ENCODE data around the gene SIM1.
A peak's percentile ranks its signal among the peaks of the same experiment; 100 is the strongest.

The SIM1 gene

GRCh38 chr6:100470422-100471120 lies 5.8 kb upstream of the SIM1 start:
- no peak for DNase-seq (ENCODE audit: low spot score)

GRCh38 chr6:100469101-100469859 lies 4.6 kb upstream of the SIM1 start:
- no peak for DNase-seq (ENCODE audit: low spot score)

GRCh38 chr6:100468016-100468622 lies 3.4 kb upstream of the SIM1 start:
- no peak for DNase-seq (ENCODE audit: low spot score)

- DNase-seq (ENCODE audit: low spot score) = no peak
These were observed 2.7 kb upstream of the SIM1 start for GRCh38 chr6:100467129-100468015.

- DNase-seq (ENCODE audit: low spot score) = no peak
These were observed 1.8 kb upstream of the SIM1 start for GRCh38 chr6:100466410-100467128.

GRCh38 chr6:100465701-100466409 lies 1.1 kb upstream of the SIM1 start:
- no peak for DNase-seq (ENCODE audit: low spot score)

- no peak for DNase-seq (ENCODE audit: low spot score)
These were observed 414 bp downstream of the SIM1 start for GRCh38 chr6:100464162-100464851.

- no peak for DNase-seq (ENCODE audit: low spot score)
These were observed 1.0 kb downstream of the SIM1 start for GRCh38 chr6:100463630-100464161.

GRCh38 chr6:100462706-100463629 lies 1.8 kb downstream of the SIM1 start:
- DNase-seq (ENCODE audit: low spot score) = no peak

- no peak for DNase-seq (ENCODE audit: low spot score)
These were observed 2.6 kb downstream of the SIM1 start for GRCh38 chr6:100461917-100462705.

GRCh38 chr6:100461278-100461916 lies 3.3 kb downstream of the SIM1 start:
- DNase-seq (ENCODE audit: low spot score) = peak; percentile 91

- peak; percentile 70 for DNase-seq (ENCODE audit: low spot score)
These were observed 4.0 kb downstream of the SIM1 start for GRCh38 chr6:100460650-100461204.

GRCh38 chr6:100459592-100460184 lies 5.0 kb downstream of the SIM1 start:
- no peak for DNase-seq (ENCODE audit: low spot score)

- no peak for DNase-seq (ENCODE audit: low spot score)
These were observed 5.7 kb downstream of the SIM1 start for GRCh38 chr6:100458841-100459591.

- no peak for DNase-seq (ENCODE audit: low spot score)
These were observed 7.3 kb downstream of the SIM1 start for GRCh38 chr6:100457311-100457990.

GRCh38 chr6:100456908-100457235 lies 7.8 kb downstream of the SIM1 start:
- no peak for DNase-seq (ENCODE audit: low spot score)
